ENCODE results near the gene AIP. TPM values are rescaled to one million over a fixed set of nuclear protein-coding genes. Genes with fewer than 3 reads are reported as not detected.

Gene AIP
- total and polyA plus RNA-seq, 2 donors (not counting 1 experiment from before 2014, with no cell fraction given) = 127 to 205 TPM

- Histone ChIP-seq H3K4me2 (replicated peaks; ENCODE audit: low read depth, low read length, poor library complexity, severe bottlenecking) (peak overlapping the region; percentile 97), H3K4me3 (ENCODE audit: control extremely low read depth in 1 of 5, extremely low read depth in 1 of 5, insufficient read depth in 1 of 5, low read depth in 2 of 5, low read length in 4 of 5) (peak overlapping the region in 3 of 5 experiments; percentile 86 to 90 (median 88)), H2AFZ (ENCODE audit: insufficient read depth, low read depth, low read length, poor library complexity, severe bottlenecking) (no peak overlapping the region), H3K79me2 (ENCODE audit: control insufficient read depth, insufficient read depth, low read length) (peaks cover 47% of the 10 kb centered on the region), H3K36me3 (replicated peaks in 1 of 2; ENCODE audit: control extremely low read depth in 1 of 2, control insufficient read depth in 1 of 2, extremely low read depth in 1 of 2, insufficient read depth in 2 of 2, low read length in 1 of 2) (peaks cover 0 to 55% of the 10 kb centered on the region in 2 experiments), H3K27ac (ENCODE audit: low read length in 2 of 2) (no peak overlapping the region), H3K9me3 (ENCODE audit: control extremely low read depth in 1 of 3, control insufficient read depth in 2 of 3, insufficient read depth in 1 of 3, low read length in 2 of 3) (no peaks in the 10 kb centered on the region), H3K27me3 (replicated peaks in 1 of 4; ENCODE audit: control extremely low read depth in 1 of 4, control insufficient read depth in 3 of 4, insufficient read depth in 4 of 4, low read length in 3 of 4) (no peaks in the 10 kb centered on the region), H3K4me1 (ENCODE audit: control insufficient read depth in 2 of 2, insufficient read depth in 2 of 2, low read length in 2 of 2) (peaks cover 34 to 42% of the 10 kb centered on the region in 2 donors), H4K20me1 (ENCODE audit: control insufficient read depth, insufficient read depth, low read length, poor library complexity, severe bottlenecking) (peaks cover 74% of the 10 kb centered on the region), H3K9ac (ENCODE audit: low read length) (peak overlapping the region; percentile 89)
- DNase-seq (peak; percentile 27), ATAC-seq (ENCODE audit: low read depth) (no peak)
- intact Hi-C loops (cut with micrococcal nuclease) = loop anchor here (2.0 kb wide), 1 partner anchor 215 kb away; the partner anchor contains the start of gene ANKRD13D
- peaks cover 40% of the 10 kb centered on the region for H3K4me1 Mint-ChIP-seq
- H3K27me3 Mint-ChIP-seq = no peaks in the 10 kb centered on the region
- 95% methylated on average over 14 of the region's 19 CpGs for WGBS (ENCODE audit: insufficient coverage)
- CTCF ChIA-PET = interaction anchor here (0.9 kb wide), 1 partner anchor 149 kb away, joined by 3 read pairs; no protein-coding TSS in a partner anchor
- POLR2A ChIA-PET = interaction anchor here (0.5 to 1.3 kb wide), 2 partner anchors 111 to 164 kb away, joined by 3 to 5 read pairs; partner anchors contain the start of gene RAD9A
- peak overlapping the region; percentile 59 for H3K27ac Mint-ChIP-seq
- H3K4me3 Mint-ChIP-seq = peak overlapping the region; percentile 74
- TF ChIP-seq, protein P1, sequence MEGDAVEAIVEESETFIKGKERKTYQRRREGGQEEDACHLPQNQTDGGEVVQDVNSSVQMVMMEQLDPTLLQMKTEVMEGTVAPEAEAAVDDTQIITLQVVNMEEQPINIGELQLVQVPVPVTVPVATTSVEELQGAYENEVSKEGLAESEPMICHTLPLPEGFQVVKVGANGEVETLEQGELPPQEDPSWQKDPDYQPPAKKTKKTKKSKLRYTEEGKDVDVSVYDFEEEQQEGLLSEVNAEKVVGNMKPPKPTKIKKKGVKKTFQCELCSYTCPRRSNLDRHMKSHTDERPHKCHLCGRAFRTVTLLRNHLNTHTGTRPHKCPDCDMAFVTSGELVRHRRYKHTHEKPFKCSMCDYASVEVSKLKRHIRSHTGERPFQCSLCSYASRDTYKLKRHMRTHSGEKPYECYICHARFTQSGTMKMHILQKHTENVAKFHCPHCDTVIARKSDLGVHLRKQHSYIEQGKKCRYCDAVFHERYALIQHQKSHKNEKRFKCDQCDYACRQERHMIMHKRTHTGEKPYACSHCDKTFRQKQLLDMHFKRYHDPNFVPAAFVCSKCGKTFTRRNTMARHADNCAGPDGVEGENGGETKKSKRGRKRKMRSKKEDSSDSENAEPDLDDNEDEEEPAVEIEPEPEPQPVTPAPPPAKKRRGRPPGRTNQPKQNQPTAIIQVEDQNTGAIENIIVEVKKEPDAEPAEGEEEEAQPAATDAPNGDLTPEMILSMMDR (IDR thresholded peaks at IDR 0.05) = no peak
- TF ChIP-seq EZH2 (IDR thresholded peaks at IDR 0.05; ENCODE audit: borderline replicate concordance, insufficient read depth, low read depth, low read length, poor library complexity, severe bottlenecking) = no peak
- no peaks in the 10 kb centered on the region for H3K9me3 Mint-ChIP-seq (ENCODE audit: insufficient read depth)
Measured at GRCh38 chr11:67503119-67504004, 20.5 kb downstream of the AIP start.
